ENCODE measurements around the gene KIF3A.
A peak's percentile ranks its signal among the peaks of the same experiment; 100 is the strongest.

Gene KIF3A

GRCh38 chr5:132675936-132676689 is 61.2 kb downstream of the KIF3A start:
- ChIA-PET POLR2A (no interaction called here), CTCF (interaction anchor here (1.0 to 3.2 kb wide), 6 partner anchors 8 to 150 kb away, joined by 3 to 14 read pairs (median 7); partner anchors contain the start of gene IL13)
- no peaks in the 10 kb centered on the region for H3K4me1 ChIP-seq (ENCODE audit: control insufficient read depth, insufficient read depth, low read length)
- no peaks in the 10 kb centered on the region for H3K9me3 ChIP-seq (ENCODE audit: control insufficient read depth, insufficient read depth, low read depth, low read length)
- no peak overlapping the region for H3K4me3 ChIP-seq (ENCODE audit: low read depth, low read length)
- H3K36me3 ChIP-seq (ENCODE audit: control insufficient read depth in 2 of 2, insufficient read depth in 1 of 2, low read length in 2 of 2), result no peaks in the 10 kb centered on the region
- TF ChIP-seq ZNF10 (tag by site-specific recombination; IDR thresholded peaks at IDR 0.05) (no peak), PRDM10 (tag by site-specific recombination; IDR thresholded peaks at IDR 0.05) (peak; percentile 44; the same call in 1 of the 2 replicates)
- no peak overlapping the region for H3K27ac ChIP-seq (ENCODE audit: extremely low read depth, low read depth, low read length)

- Histone ChIP-seq H3K4me1 (ENCODE audit: control insufficient read depth, insufficient read depth, low read length) (no peaks in the 10 kb centered on the region), H3K9me3 (ENCODE audit: control insufficient read depth, insufficient read depth, low read depth, low read length) (no peaks in the 10 kb centered on the region), H3K27ac (ENCODE audit: extremely low read depth, low read depth, low read length) (no peak overlapping the region), H3K4me3 (ENCODE audit: low read depth, low read length) (no peak overlapping the region), H3K36me3 (ENCODE audit: control insufficient read depth in 2 of 2, insufficient read depth in 1 of 2, low read length in 2 of 2) (no peaks in the 10 kb centered on the region)
- POLR2A ChIA-PET, result no interaction called here
- CTCF ChIA-PET, result interaction anchor here (0.8 to 1.6 kb wide), 2 partner anchors 148 to 169 kb away, joined by 3 to 4 read pairs; no protein-coding TSS in a partner anchor
- TF ChIP-seq SCRT2 (tag by site-specific recombination; IDR thresholded peaks at IDR 0.05) (peak; percentile 51; the same call in 1 of the 2 replicates), ZNF404 (tag by site-specific recombination; IDR thresholded peaks at IDR 0.05) (no peak), ZNF792 (tag by site-specific recombination; IDR thresholded peaks at IDR 0.05) (no peak), ZNF148 (tag by site-specific recombination; IDR thresholded peaks at IDR 0.05; ENCODE audit: borderline replicate concordance) (no peak), KLF10 (tag by site-specific recombination; IDR thresholded peaks at IDR 0.05) (no peak), ZSCAN23 (tag by site-specific recombination; IDR thresholded peaks at IDR 0.05) (no peak), ZNF266 (tag by site-specific recombination; IDR thresholded peaks at IDR 0.05; ENCODE audit: low read depth) (no peak), ZNF777 (tag by site-specific recombination; IDR thresholded peaks at IDR 0.05; ENCODE audit: borderline replicate concordance) (no peak), ZFHX2 (tag by site-specific recombination; conservative IDR thresholded peaks at IDR 0.05) (0 out of 2 replicates have a peak, but pooled peaks have one; percentile 7), PATZ1 (tag by site-specific recombination; IDR thresholded peaks at IDR 0.05) (no peak), ZNF514 (tag by site-specific recombination; IDR thresholded peaks at IDR 0.05) (no peak), KLF16 (tag by site-specific recombination; IDR thresholded peaks at IDR 0.05) (no peak), ZNF558 (tag by site-specific recombination; IDR thresholded peaks at IDR 0.05) (no peak), ZNF335 (tag by site-specific recombination; conservative IDR thresholded peaks at IDR 0.05) (peak; percentile 52), ZNF580 (tag by site-specific recombination; IDR thresholded peaks at IDR 0.05) (no peak), YY2 (tag by site-specific recombination; IDR thresholded peaks at IDR 0.05) (no peak), ZNF302 (tag by site-specific recombination; IDR thresholded peaks at IDR 0.05; ENCODE audit: low read depth) (no peak), ZBTB26 (tag by site-specific recombination; optimal IDR thresholded peaks at IDR 0.05) (no peak)
These were observed 62.5 kb downstream of the KIF3A start for GRCh38 chr5:132674671-132675506.

All from HEK293 (cell line).